Osteocyte (in vitro differentiated cells): ENCODE measurements around the gene MORC2. TPM values are rescaled to one million over a fixed set of nuclear protein-coding genes. Genes with fewer than 3 reads are reported as not detected.

Experiments used
- DNase-seq: peaks from one replicate; pipeline ENCODE4 v3.0.0; 2021; ENCODE audit warnings: mixed read lengths; ENCODE audit not compliant: unreplicated experiment; ENCODE audit errors: extremely low spot score
- H3K27ac Mint-ChIP-seq: one replicate; pipeline ENCODE4 v1.8.0; 2021; ENCODE audit warnings: mild to moderate bottlenecking, mixed read lengths; ENCODE audit not compliant: unreplicated experiment
- H3K27me3 Mint-ChIP-seq: one replicate; pipeline ENCODE4 v1.8.0; 2021; ENCODE audit warnings: mixed read lengths; ENCODE audit not compliant: unreplicated experiment
- H3K36me3 Mint-ChIP-seq: one replicate; pipeline ENCODE4 v1.8.0; 2021; ENCODE audit warnings: mixed read lengths; ENCODE audit not compliant: unreplicated experiment
- H3K4me1 Mint-ChIP-seq: one replicate; pipeline ENCODE4 v1.8.0; 2021; ENCODE audit warnings: mixed read lengths; ENCODE audit not compliant: unreplicated experiment
- H3K4me3 Mint-ChIP-seq: one replicate; pipeline ENCODE4 v1.8.0; 2021; ENCODE audit warnings: mild to moderate bottlenecking, moderate library complexity, mixed read lengths; ENCODE audit not compliant: unreplicated experiment
- H3K9me3 Mint-ChIP-seq: one replicate; pipeline ENCODE4 v1.8.0; 2021; ENCODE audit warnings: mixed read lengths; ENCODE audit not compliant: unreplicated experiment
- total RNA-seq: library from RNA; stranded (reverse); gene quantifications from 2 replicates; pipeline ENCODE4 v1.2.1, GENCODE V29; 2021
- TF ChIP-seq, protein P1 (sequence below): fragments of 200-600 bp; sonication (generic); IDR thresholded peaks from 2 replicates; pipeline ENCODE4 v1.5.0; 2021; ENCODE audit warnings: antibody characterized with exemption, mild to moderate bottlenecking, moderate library complexity

MORC2 gene
- total RNA-seq, 1 donor from 2014 or later: 26.9 TPM

DNA sequence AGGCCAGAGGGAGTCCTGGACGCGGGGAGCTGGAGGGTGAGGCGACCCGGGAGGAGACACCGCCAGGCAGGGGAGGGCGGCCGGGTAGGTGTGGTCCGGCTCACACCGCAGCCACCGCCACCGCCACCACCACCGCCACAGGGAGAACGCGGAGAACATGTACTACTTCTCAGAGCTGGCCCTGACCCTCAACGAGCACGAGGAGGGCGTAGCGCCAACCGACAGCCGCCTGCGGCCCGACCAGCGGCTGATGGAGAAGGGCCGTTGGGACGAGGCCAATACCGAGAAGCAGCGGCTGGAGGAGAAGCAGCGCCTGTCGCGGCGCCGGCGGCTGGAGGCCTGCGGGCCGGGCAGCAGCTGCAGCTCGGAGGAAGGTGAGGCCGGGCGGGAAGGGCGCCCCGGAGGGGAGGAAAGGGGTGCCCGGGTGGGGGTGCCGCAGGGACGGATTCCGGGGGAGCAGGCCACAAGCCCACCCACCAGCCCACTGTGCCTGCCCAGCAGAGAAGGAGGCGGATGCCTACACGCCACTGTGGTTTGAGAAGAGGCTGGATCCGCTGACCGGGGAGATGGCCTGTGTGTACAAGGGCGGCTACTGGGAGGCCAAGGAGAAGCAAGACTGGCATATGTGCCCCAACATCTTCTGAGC, 62.8 kb downstream of the MORC2 start:
- Mint-ChIP-seq H3K27ac (no peak overlapping the region), H3K4me1 (no peaks in the 10 kb centered on the region), H3K4me3 (no peak overlapping the region), H3K9me3 (no peaks in the 10 kb centered on the region), H3K36me3 (peaks cover 6% of the 10 kb centered on the region), H3K27me3 (no peaks in the 10 kb centered on the region)
- peak; percentile 83 for DNase-seq
- TF ChIP-seq, protein P1, sequence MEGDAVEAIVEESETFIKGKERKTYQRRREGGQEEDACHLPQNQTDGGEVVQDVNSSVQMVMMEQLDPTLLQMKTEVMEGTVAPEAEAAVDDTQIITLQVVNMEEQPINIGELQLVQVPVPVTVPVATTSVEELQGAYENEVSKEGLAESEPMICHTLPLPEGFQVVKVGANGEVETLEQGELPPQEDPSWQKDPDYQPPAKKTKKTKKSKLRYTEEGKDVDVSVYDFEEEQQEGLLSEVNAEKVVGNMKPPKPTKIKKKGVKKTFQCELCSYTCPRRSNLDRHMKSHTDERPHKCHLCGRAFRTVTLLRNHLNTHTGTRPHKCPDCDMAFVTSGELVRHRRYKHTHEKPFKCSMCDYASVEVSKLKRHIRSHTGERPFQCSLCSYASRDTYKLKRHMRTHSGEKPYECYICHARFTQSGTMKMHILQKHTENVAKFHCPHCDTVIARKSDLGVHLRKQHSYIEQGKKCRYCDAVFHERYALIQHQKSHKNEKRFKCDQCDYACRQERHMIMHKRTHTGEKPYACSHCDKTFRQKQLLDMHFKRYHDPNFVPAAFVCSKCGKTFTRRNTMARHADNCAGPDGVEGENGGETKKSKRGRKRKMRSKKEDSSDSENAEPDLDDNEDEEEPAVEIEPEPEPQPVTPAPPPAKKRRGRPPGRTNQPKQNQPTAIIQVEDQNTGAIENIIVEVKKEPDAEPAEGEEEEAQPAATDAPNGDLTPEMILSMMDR: no peak

DNA sequence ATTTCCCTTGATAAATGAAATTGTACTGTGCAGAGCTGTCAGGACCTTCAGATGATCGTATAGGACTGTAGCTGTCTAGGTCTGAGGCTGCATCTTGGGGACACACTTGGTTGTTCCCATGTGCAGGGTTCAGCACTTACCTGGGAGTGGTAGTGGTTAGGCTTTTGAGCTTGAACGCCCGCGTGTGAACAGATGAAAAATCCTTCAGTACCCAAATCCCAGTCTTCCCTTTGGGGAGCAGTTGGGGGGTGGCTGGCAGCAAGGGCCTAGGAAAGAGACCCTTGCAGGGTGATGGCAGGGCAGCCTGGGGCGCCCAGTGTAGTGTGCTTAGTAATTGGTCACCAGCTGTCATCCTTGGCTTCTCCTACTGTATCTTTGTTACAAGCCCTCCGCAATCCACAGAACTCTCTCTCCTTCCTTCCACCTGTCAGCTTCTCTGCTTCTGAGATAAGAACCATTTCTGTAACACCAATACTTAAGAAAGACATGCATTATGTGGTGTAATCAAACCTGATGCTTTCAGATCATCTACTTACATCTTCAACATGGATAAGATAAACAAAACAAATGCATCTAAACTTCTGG, 64.6 kb downstream of the MORC2 start:
- Mint-ChIP-seq H3K36me3 (peaks cover 10% of the 10 kb centered on the region), H3K4me1 (no peaks in the 10 kb centered on the region), H3K27ac (no peak overlapping the region), H3K27me3 (no peaks in the 10 kb centered on the region), H3K4me3 (no peak overlapping the region), H3K9me3 (peaks cover 7% of the 10 kb centered on the region)
- peak; percentile 68 for DNase-seq
- TF ChIP-seq, protein P1: no peak

DNA sequence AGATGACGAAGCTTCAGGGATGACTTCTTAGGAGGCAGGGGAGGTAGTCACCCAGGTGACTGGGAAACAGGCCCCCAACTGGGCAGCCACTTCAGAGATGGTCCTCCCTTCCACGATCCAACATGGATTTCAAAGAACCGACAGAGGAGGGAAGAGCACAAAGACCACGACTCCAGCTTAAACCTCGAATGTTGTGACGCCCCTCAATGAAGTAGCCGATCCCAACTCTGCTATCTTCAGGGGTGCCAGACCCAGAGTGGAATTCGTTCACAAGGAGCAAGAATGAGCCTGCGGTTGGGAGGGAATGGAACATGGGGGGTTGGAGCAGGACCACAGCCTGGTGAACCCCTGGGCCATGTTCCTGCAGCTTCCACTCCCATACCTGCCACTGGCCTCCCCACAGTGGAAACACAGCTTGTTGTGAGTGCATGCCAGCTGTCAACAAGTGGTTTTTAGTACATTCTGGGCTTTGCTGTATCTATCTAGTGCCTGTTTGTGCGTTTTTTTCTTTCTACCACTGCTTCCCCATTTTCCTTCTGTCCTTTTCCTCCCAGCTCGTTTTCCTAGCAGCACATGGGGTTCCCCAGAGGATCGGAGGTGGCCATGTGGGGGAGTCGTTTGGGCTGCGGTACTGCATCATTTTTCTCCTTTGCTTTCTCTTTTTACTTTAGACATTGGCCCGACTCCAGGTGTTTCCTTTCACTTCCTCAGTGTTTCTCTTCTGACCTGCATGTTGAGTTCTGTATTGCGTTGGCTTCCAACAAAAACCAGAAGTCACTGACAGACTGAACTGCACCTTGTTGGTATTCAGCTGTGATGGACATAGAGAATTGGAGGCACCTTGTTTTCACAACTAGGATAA, 65.8 kb downstream of the MORC2 start:
- peak; percentile 59 for DNase-seq
- Mint-ChIP-seq H3K4me3 (no peak overlapping the region), H3K9me3 (peaks cover 7% of the 10 kb centered on the region), H3K27me3 (no peaks in the 10 kb centered on the region), H3K4me1 (no peaks in the 10 kb centered on the region), H3K27ac (no peak overlapping the region), H3K36me3 (peaks cover 11% of the 10 kb centered on the region)
- TF ChIP-seq, protein P1: no peak

GRCh38 chr22:30894371-30894740, 74.2 kb downstream of the MORC2 start:
- no peaks in the 10 kb centered on the region for H3K4me1 Mint-ChIP-seq
- TF ChIP-seq, protein P1: no peak
- H3K27ac Mint-ChIP-seq: no peak overlapping the region
- no peak overlapping the region for H3K4me3 Mint-ChIP-seq
- H3K27me3 Mint-ChIP-seq: no peaks in the 10 kb centered on the region
- H3K36me3 Mint-ChIP-seq: peaks cover 1% of the 10 kb centered on the region
- no peaks in the 10 kb centered on the region for H3K9me3 Mint-ChIP-seq
- DNase-seq: peak; percentile 59
